ENCODE measurements around the gene GULP1. TPM values are rescaled to one million over a fixed set of nuclear protein-coding genes. Genes with fewer than 3 reads are reported as not detected.
A peak's percentile ranks its signal among the peaks of the same experiment; 100 is the strongest.

The GULP1 gene
- total RNA-seq, 4 donors from 2014 or later, result 27.1 to 49.0 (median 36.8) TPM

GRCh38 chr2:188380280-188380679 lies 88.6 kb downstream of the GULP1 start:
- 77% methylated on average over 2 of the region's 2 CpGs for WGBS
- no peak overlapping the region for H3K27ac ChIP-seq (replicated peaks in 1 of 4)
- peaks cover 7 to 19% (median 15%) of the 10 kb centered on the region in 4 donors for H3K4me1 ChIP-seq
- no peaks in the 10 kb centered on the region for H3K9me3 ChIP-seq
- no peak overlapping the region for H3K4me3 ChIP-seq
- H3K27me3 ChIP-seq, result no peaks in the 10 kb centered on the region
- TF ChIP-seq POLR2A (IDR thresholded peaks at IDR 0.05; ENCODE audit: low read depth), result no peak
- intact Hi-C loops (cut with DNase I), result no loop called here
- H3K36me3 ChIP-seq, result peaks cover 0 to 6% (median 0%) of the 10 kb centered on the region in 4 donors
- no peak for DNase-seq (ENCODE audit: extremely low spot score)

GRCh38 chr2:188381614-188382013 lies 89.9 kb downstream of the GULP1 start:
- Histone ChIP-seq H3K27ac (replicated peaks in 1 of 4) (peak overlapping the region in 2 of 4 donors; percentile 45 to 56), H3K4me3 (no peak overlapping the region), H3K36me3 (peaks cover 0 to 15% (median 5%) of the 10 kb centered on the region in 4 donors), H3K9me3 (no peaks in the 10 kb centered on the region), H3K4me1 (peaks cover 7 to 19% (median 15%) of the 10 kb centered on the region in 4 donors), H3K27me3 (no peaks in the 10 kb centered on the region)
- DNase-seq (ENCODE audit: extremely low spot score), result no peak
- TF ChIP-seq POLR2A (IDR thresholded peaks at IDR 0.05; ENCODE audit: low read depth), result no peak
- TF ChIP-seq POLR2AphosphoS5 (IDR thresholded peaks at IDR 0.05), result peak in 1 of 2 donors; percentile 17
- WGBS, result 52% methylated on average over 1 of the region's 1 CpG
- intact Hi-C loops (cut with DNase I), result no loop called here

DNA sequence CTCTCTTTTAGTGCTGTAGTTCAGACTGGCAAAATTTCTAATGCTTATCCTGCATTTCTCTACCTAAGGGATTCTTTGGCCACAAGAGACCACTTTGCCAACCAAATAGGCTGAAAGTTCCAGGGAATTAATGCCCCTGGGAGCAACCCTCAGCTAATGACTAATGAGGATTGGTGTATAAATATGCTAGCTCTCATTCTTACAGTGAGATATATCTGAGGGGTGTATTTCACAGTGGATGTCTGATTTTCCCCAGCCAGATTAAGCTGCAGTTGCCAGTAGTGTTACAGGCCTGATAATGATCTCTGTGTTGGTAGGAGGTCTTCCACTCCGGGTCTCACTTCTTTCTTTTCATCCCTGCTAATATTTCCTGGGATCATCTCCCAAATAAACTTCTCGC lies 90.4 kb downstream of the GULP1 start:
- TF ChIP-seq, protein P1, sequence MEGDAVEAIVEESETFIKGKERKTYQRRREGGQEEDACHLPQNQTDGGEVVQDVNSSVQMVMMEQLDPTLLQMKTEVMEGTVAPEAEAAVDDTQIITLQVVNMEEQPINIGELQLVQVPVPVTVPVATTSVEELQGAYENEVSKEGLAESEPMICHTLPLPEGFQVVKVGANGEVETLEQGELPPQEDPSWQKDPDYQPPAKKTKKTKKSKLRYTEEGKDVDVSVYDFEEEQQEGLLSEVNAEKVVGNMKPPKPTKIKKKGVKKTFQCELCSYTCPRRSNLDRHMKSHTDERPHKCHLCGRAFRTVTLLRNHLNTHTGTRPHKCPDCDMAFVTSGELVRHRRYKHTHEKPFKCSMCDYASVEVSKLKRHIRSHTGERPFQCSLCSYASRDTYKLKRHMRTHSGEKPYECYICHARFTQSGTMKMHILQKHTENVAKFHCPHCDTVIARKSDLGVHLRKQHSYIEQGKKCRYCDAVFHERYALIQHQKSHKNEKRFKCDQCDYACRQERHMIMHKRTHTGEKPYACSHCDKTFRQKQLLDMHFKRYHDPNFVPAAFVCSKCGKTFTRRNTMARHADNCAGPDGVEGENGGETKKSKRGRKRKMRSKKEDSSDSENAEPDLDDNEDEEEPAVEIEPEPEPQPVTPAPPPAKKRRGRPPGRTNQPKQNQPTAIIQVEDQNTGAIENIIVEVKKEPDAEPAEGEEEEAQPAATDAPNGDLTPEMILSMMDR (IDR thresholded peaks at IDR 0.05), result no peak
- TF ChIP-seq POLR2A (IDR thresholded peaks at IDR 0.05; ENCODE audit: low read depth) (no peak), EP300 (IDR thresholded peaks at IDR 0.05) (no peak), POLR2AphosphoS5 (IDR thresholded peaks at IDR 0.05) (no peak)
- peak overlapping the region in 3 of 4 donors; percentile 16 to 47 (median 38) for H3K4me3 ChIP-seq
- peaks cover 0 to 15% (median 5%) of the 10 kb centered on the region in 4 donors for H3K36me3 ChIP-seq
- H3K4me1 ChIP-seq, result peaks cover 7 to 19% (median 15%) of the 10 kb centered on the region in 4 donors
- peak overlapping the region; percentile 31 to 57 (median 50) for H3K27ac ChIP-seq (replicated peaks in 1 of 4)
- no peaks in the 10 kb centered on the region for H3K9me3 ChIP-seq
- no peaks in the 10 kb centered on the region for H3K27me3 ChIP-seq
- no peak for DNase-seq (ENCODE audit: extremely low spot score)
- intact Hi-C loops (cut with DNase I), result no loop called here
- WGBS, result 57% methylated on average over 2 of the region's 2 CpGs

DNA sequence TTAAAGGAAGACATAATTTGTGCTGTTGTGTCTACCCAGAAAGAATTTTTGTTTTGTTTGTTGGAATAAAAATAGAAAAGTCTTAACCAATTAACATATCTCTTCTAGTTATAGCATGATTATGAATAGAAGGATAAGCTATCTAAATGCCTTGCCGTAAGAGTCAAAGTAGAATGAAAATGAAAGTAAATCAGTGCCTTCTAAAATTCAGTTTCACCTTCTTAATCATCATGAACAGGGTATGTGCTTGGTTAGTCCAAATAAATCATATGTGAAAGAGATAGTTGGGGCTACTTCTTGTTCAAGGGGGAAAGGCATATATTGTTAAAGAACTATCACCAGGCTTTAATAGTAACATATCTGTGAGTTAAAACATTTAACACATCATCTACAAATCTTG lies 91.5 kb downstream of the GULP1 start:
- WGBS, result 24% methylated on average over 1 of the region's 1 CpG
- peaks cover 7 to 19% (median 15%) of the 10 kb centered on the region in 4 donors for H3K4me1 ChIP-seq
- peak overlapping the region; percentile 22 to 47 (median 40) for H3K4me3 ChIP-seq
- TF ChIP-seq POLR2AphosphoS5 (IDR thresholded peaks at IDR 0.05) (no peak), EP300 (IDR thresholded peaks at IDR 0.05) (no peak)
- peaks cover 0 to 15% (median 5%) of the 10 kb centered on the region in 4 donors for H3K36me3 ChIP-seq
- no peaks in the 10 kb centered on the region for H3K9me3 ChIP-seq
- no peaks in the 10 kb centered on the region for H3K27me3 ChIP-seq
- intact Hi-C loops (cut with DNase I), result no loop called here
- H3K27ac ChIP-seq (replicated peaks in 1 of 4), result peak overlapping the region in 2 of 4 donors; percentile 45 to 57
- no peak for DNase-seq (ENCODE audit: extremely low spot score)

GRCh38 chr2:188385857-188386256 lies 94.2 kb downstream of the GULP1 start:
- no peak for TF ChIP-seq EP300 (IDR thresholded peaks at IDR 0.05)
- TF ChIP-seq POLR2A (IDR thresholded peaks at IDR 0.05; ENCODE audit: low read depth), result no peak
- TF ChIP-seq, protein P1 (IDR thresholded peaks at IDR 0.05), result no peak
- no peak for TF ChIP-seq POLR2AphosphoS5 (IDR thresholded peaks at IDR 0.05)
- H3K4me3 ChIP-seq, result no peak overlapping the region
- no peaks in the 10 kb centered on the region for H3K9me3 ChIP-seq
- intact Hi-C loops (cut with DNase I), result no loop called here
- peaks cover 7 to 16% (median 15%) of the 10 kb centered on the region in 4 donors for H3K4me1 ChIP-seq
- no peaks in the 10 kb centered on the region for H3K27me3 ChIP-seq
- WGBS, result 82% methylated on average over 1 of the region's 1 CpG
- no peak for DNase-seq (ENCODE audit: extremely low spot score)
- H3K36me3 ChIP-seq, result peaks cover 0 to 15% (median 5%) of the 10 kb centered on the region in 4 donors
- H3K27ac ChIP-seq (replicated peaks in 1 of 4), result no peak overlapping the region

DNA sequence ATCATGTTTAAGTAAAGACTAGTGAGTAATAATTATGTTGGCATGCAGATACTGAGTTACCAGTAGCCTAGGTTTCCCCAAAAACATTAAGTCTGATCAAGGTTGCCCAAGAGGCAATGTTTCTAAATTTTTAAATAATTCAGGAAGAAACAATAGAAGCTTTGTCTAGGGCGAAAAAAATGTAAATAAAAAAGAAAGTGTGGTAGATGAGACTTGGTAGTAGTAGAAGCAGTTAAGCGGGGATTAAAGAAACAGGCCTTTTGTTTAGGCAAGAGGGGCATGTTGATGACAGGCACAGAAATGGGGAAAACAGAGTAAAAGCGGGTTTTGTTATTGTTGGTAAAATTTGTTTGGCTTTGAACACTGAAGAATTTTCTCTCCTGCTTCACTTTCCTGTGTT lies 97.2 kb downstream of the GULP1 start:
- DNase-seq (ENCODE audit: extremely low spot score), result no peak
- H3K36me3 ChIP-seq, result peaks cover 0 to 15% (median 5%) of the 10 kb centered on the region in 4 donors
- intact Hi-C loops (cut with DNase I), result no loop called here
- H3K4me3 ChIP-seq, result no peak overlapping the region
- peaks cover 0 to 4% (median 0%) of the 10 kb centered on the region in 4 donors for H3K9me3 ChIP-seq
- TF ChIP-seq POLR2AphosphoS5 (IDR thresholded peaks at IDR 0.05) (no peak), EP300 (IDR thresholded peaks at IDR 0.05) (no peak), POLR2A (IDR thresholded peaks at IDR 0.05; ENCODE audit: low read depth) (no peak)
- TF ChIP-seq, protein P1 (IDR thresholded peaks at IDR 0.05), result no peak
- H3K27ac ChIP-seq (replicated peaks in 1 of 4), result no peak overlapping the region
- WGBS, result 84% methylated on average over 3 of the region's 3 CpGs
- no peaks in the 10 kb centered on the region for H3K27me3 ChIP-seq
- no peaks in the 10 kb centered on the region for H3K4me1 ChIP-seq
